Activated T-cell treated with anti-CD3 and anti-CD28 coated beads for 48 hours (primary cell): Measurements from ENCODE around the gene OR2D3.
"Not testable (repeated sequence)": the region's sequence is repeated elsewhere in the genome, so short reads cannot be mapped to it uniquely, and the experiment has no call there.

Experiments
- DNase-seq: peaks from one replicate; pipeline ENCODE4 v3.0.0-alpha.2; 2020; ENCODE audit warnings: low read depth

Gene OR2D3

GRCh38 chr11:6920702-6921101 is at the start of gene OR2D3:
TSS of gene OR2D3 (plus strand) at chr11:6921002. CDS start at chr11:6921002, 0 bp downstream.
- DNase-seq = no peak

- no peak for DNase-seq
These were observed 49.5 kb upstream of the OR2D3 start for GRCh38 chr11:6871278-6871677.

- no peak for DNase-seq
These were observed 45.0 kb upstream of the OR2D3 start for GRCh38 chr11:6875761-6876160.

- no peak for DNase-seq
These were observed 44.5 kb upstream of the OR2D3 start, which contains the start of gene OR10A4 for GRCh38 chr11:6876325-6876724. TSS of gene OR10A4 (plus strand) at chr11:6876625. CDS start at chr11:6876648, 23 bp downstream.

- no peak for DNase-seq
These were observed 43.9 kb upstream of the OR2D3 start for GRCh38 chr11:6876914-6877313.

GRCh38 chr11:6882751-6883150 is 38.1 kb upstream of the OR2D3 start:
- no peak for DNase-seq

- DNase-seq = not testable (repeated sequence)
These were observed 33.1 kb upstream of the OR2D3 start for GRCh38 chr11:6887711-6888110.

- DNase-seq = no peak
These were observed 32.0 kb upstream of the OR2D3 start for GRCh38 chr11:6888830-6889229.

- DNase-seq = no peak
These were observed 31.0 kb upstream of the OR2D3 start for GRCh38 chr11:6889835-6890234.

GRCh38 chr11:6892400-6892799 is 28.4 kb upstream of the OR2D3 start, which contains the start of gene OR2D2:
TSS of gene OR2D2 (minus strand) at chr11:6892500. CDS start at chr11:6892500, 0 bp downstream.
- no peak for DNase-seq

GRCh38 chr11:6894097-6894496 is 26.7 kb upstream of the OR2D3 start:
- no peak for DNase-seq

GRCh38 chr11:6895010-6895409 is 25.8 kb upstream of the OR2D3 start:
- DNase-seq = no peak

GRCh38 chr11:6898911-6899310 is 21.9 kb upstream of the OR2D3 start:
- DNase-seq = no peak

GRCh38 chr11:6900327-6900999 is 20.3 kb upstream of the OR2D3 start:
- DNase-seq = no peak

GRCh38 chr11:6904804-6905203 is 16.0 kb upstream of the OR2D3 start:
- not testable (repeated sequence) for DNase-seq

GRCh38 chr11:6911378-6911777 is 9.4 kb upstream of the OR2D3 start:
- DNase-seq = no peak

- no peak for DNase-seq
These were observed 8.9 kb upstream of the OR2D3 start for GRCh38 chr11:6911948-6912347.

GRCh38 chr11:6919698-6920097 is 1.1 kb upstream of the OR2D3 start:
- no peak for DNase-seq

GRCh38 chr11:6925007-6925577 is 4.3 kb downstream of the OR2D3 start:
- DNase-seq = no peak

GRCh38 chr11:6925636-6926207 is 4.9 kb downstream of the OR2D3 start:
- DNase-seq = no peak

- peak; percentile 32 for DNase-seq
These were observed 5.6 kb downstream of the OR2D3 start, which contains the start of gene ZNF215 for GRCh38 chr11:6926208-6927029. TSS of gene ZNF215 (plus strand) at chr11:6926426. CDS start at chr11:6932273, 5,847 bp downstream.

GRCh38 chr11:6927030-6927617 is 6.3 kb downstream of the OR2D3 start:
- DNase-seq = no peak
